Tibial nerve (tissue), 4 donors: Measurements from ENCODE around the gene SLC11A2. TPM values are rescaled to one million over a fixed set of nuclear protein-coding genes. Genes with fewer than 3 reads are reported as not detected.

ENCODE experiments used
- DNase-seq, 2 donors: peaks; one replicate each; pipeline ENCODE4 v3.0.0-alpha.2; 2019; ENCODE audit warnings: low spot score in 2 of 2
- H3K27ac ChIP-seq, 4 donors: fragments of 200-600 bp; sonication (generic) in 3 of 4; one replicate each; pipeline ENCODE4 v1.5.1; 2017 to 2019; ENCODE audit warnings: mild to moderate bottlenecking in 1 of 4
- H3K27me3 ChIP-seq, 2 donors: fragments of 200-600 bp; sonication (generic) in 1 of 2; one replicate each; pipeline versions ENCODE4 v1.5.1 to v1.6.0; 2017 to 2019
- H3K36me3 ChIP-seq, 3 donors: fragments of 200-600 bp; sonication (generic); one replicate each; pipeline ENCODE4 v1.5.1; 2018 to 2019
- H3K4me1 ChIP-seq, 4 donors: fragments of 200-600 bp; sonication (generic) in 3 of 4; one replicate each; pipeline ENCODE4 v1.5.1; 2017 to 2019
- H3K4me3 ChIP-seq, 4 donors: fragments of 200-600 bp; sonication (generic) in 3 of 4; one replicate each; pipeline ENCODE4 v1.5.1; 2017 to 2019; ENCODE audit warnings: mild to moderate bottlenecking in 1 of 4, moderate library complexity in 1 of 4
- H3K9me3 ChIP-seq, 4 donors: fragments of 200-600 bp; sonication (generic) in 3 of 4; one replicate each; pipeline ENCODE4 v1.5.1; 2017 to 2019
- EP300 ChIP-seq, 2 donors: sonication (generic); formaldehyde crosslinking; IDR thresholded peaks; one replicate each; pipeline ENCODE4 v1.6.1; 2017; ENCODE audit warnings: antibody characterized with exemption in 2 of 2, mild to moderate bottlenecking in 1 of 2
- POLR2A ChIP-seq, 2 donors: fragments of 450-650 bp; IDR thresholded peaks; one replicate each; pipeline ENCODE4 v1.6.1; 2017; ENCODE audit warnings: antibody characterized with exemption in 2 of 2, mild to moderate bottlenecking in 2 of 2, moderate library complexity in 2 of 2
- WGBS, 2 donors: methylation state at CpG; one replicate each; pipeline ENCODE4 v1.1.5; 2018; 5-methylcytosine and 5-hydroxymethylcytosine counted together
- total RNA-seq, 4 donors: library from RNA; depleted of rRNA; stranded (reverse); fragments of >200 nt; gene quantifications; one replicate each; pipeline ENCODE4 v1.1.0, GENCODE V29; 2016
- TF ChIP-seq, protein P1 (sequence below), 5 experiments: fragments of 200-600 bp in 3 of 5; fragments of 450-650 bp in 2 of 5; sonication (generic) in 3 of 5; IDR thresholded peaks; one replicate each; pipeline ENCODE4 v1.5.1; 2016 to 2019; ENCODE audit warnings: antibody characterized with exemption in 5 of 5, mild to moderate bottlenecking in 3 of 5, moderate library complexity in 2 of 5

SLC11A2 gene
- total RNA-seq, 4 donors from 2014 or later = 44.0 to 81.9 (median 51.2) TPM

DNA sequence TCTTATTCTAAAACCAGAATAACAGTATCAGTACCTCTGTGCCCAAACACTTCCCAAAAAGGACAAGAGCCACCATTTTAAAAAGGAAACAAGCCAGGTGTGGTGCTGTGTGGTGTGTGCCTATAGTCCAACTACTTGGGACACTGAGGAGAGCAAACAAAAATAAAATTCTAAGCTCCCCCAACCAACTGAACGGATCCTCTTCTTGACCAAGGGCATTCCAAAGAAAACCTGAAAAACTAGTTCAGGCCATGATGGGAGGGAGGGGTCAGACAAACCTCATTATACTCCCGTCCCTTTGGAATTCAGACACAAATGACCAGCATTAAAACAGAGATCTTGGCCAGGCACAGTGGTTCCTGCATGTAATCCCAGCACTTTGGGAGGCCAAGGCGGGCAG lies 20.5 kb downstream of the SLC11A2 start:
- peaks cover 0 to 21% (median 5%) of the 10 kb centered on the region in 4 donors for H3K4me1 ChIP-seq
- no peak for DNase-seq
- no peak overlapping the region for H3K27ac ChIP-seq
- H3K9me3 ChIP-seq = no peaks in the 10 kb centered on the region
- TF ChIP-seq, protein P1, sequence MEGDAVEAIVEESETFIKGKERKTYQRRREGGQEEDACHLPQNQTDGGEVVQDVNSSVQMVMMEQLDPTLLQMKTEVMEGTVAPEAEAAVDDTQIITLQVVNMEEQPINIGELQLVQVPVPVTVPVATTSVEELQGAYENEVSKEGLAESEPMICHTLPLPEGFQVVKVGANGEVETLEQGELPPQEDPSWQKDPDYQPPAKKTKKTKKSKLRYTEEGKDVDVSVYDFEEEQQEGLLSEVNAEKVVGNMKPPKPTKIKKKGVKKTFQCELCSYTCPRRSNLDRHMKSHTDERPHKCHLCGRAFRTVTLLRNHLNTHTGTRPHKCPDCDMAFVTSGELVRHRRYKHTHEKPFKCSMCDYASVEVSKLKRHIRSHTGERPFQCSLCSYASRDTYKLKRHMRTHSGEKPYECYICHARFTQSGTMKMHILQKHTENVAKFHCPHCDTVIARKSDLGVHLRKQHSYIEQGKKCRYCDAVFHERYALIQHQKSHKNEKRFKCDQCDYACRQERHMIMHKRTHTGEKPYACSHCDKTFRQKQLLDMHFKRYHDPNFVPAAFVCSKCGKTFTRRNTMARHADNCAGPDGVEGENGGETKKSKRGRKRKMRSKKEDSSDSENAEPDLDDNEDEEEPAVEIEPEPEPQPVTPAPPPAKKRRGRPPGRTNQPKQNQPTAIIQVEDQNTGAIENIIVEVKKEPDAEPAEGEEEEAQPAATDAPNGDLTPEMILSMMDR (IDR thresholded peaks at IDR 0.05) = no peak
- TF ChIP-seq POLR2A (IDR thresholded peaks at IDR 0.05) (no peak), EP300 (IDR thresholded peaks at IDR 0.05) (no peak)
- H3K36me3 ChIP-seq = peaks cover 0 to 66% (median 13%) of the 10 kb centered on the region in 3 donors
- no peak overlapping the region for H3K4me3 ChIP-seq
- no peaks in the 10 kb centered on the region for H3K27me3 ChIP-seq
- WGBS, 2 donors = 66 to 89% methylated on average over 3 of the region's 3 CpGs

DNA sequence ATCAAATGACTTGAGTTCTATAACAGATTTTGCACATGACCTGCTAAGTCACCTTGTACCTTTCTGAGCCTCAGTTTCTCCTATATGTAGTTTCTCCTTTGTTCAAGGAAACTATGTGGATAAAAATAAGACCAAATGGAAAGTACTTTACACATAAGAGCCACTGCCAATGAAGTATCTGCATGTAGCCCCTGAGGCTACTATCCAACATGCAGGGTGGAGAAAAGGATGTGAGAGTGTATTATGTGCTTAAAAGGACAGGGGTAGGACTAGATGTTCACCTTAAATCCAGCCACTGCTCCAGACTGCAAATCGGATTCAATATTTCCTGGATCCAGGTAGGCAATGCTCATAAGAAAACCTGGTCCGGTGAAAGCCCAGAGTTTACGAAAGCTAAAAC lies 21.2 kb downstream of the SLC11A2 start:
- peaks cover 0 to 72% (median 16%) of the 10 kb centered on the region in 3 donors for H3K36me3 ChIP-seq
- WGBS, 2 donors = 92 to 93% methylated on average over 3 of the region's 3 CpGs
- no peaks in the 10 kb centered on the region for H3K27me3 ChIP-seq

DNA sequence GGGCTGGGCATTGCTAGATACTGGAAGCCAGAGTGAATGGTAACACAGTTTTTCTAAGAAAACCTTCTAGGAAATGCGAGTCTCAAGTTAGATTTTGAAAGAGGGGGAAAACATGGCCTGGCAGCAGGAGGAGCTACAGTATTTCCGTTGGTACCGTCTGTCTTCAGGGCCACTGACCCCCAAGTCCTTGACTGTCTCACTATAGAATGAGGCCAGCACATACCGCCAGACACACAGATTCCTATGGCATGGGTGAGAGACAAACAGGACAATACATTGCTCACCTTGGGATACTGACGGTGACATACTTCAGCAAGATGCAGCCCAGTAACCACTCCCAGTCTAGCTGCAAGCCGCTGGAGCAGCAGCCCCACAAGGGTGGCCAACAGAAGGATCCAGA lies 21.7 kb downstream of the SLC11A2 start:
- H3K27me3 ChIP-seq = no peaks in the 10 kb centered on the region
- WGBS, 2 donors = 57 to 65% methylated on average over 6 of the region's 6 CpGs
- H3K36me3 ChIP-seq = peaks cover 0 to 77% (median 17%) of the 10 kb centered on the region in 3 donors

More for the DNA sequence above, 21.2 kb downstream of the SLC11A2 start:
- peaks cover 0 to 14% (median 5%) of the 10 kb centered on the region in 4 donors for H3K4me1 ChIP-seq
- TF ChIP-seq EP300 (IDR thresholded peaks at IDR 0.05) (no peak), POLR2A (IDR thresholded peaks at IDR 0.05) (no peak)
- TF ChIP-seq, protein P1 (IDR thresholded peaks at IDR 0.05) = no peak
- DNase-seq = no peak
- no peak overlapping the region for H3K27ac ChIP-seq
- H3K4me3 ChIP-seq = no peak overlapping the region
- H3K9me3 ChIP-seq = no peaks in the 10 kb centered on the region

DNA sequence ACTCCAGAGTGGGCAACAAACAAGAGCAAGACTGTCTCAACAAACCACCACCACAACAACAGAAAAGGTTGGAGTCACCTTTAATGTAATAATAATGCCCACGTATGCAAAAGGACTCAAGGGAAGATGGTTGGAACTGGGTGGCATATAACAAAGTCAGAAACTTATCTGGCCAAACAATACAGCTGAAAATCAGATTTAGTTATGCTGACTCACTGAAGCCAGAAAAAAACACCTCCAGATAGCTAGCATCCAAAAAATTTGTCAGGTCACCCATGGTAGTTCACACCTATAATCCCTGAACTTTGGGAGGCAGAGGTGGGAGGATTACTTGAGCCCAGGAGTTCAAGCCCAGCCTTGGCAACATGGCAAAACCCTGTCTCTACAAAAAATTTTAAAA lies 24.4 kb downstream of the SLC11A2 start:
- no peak for TF ChIP-seq POLR2A (IDR thresholded peaks at IDR 0.05)
- TF ChIP-seq, protein P1 (IDR thresholded peaks at IDR 0.05) = no peak
- TF ChIP-seq EP300 (IDR thresholded peaks at IDR 0.05) = no peak
- Histone ChIP-seq H3K36me3 (peaks cover 0 to 90% (median 19%) of the 10 kb centered on the region in 3 donors), H3K4me1 (no peaks in the 10 kb centered on the region), H3K27me3 (no peaks in the 10 kb centered on the region), H3K27ac (no peak overlapping the region), H3K9me3 (no peaks in the 10 kb centered on the region), H3K4me3 (no peak overlapping the region)
- 91 to 94% methylated on average over 1 of the region's 1 CpG for WGBS, 2 donors
- DNase-seq = no peak

More for the DNA sequence above, 21.7 kb downstream of the SLC11A2 start:
- Histone ChIP-seq H3K4me3 (no peak overlapping the region), H3K9me3 (no peaks in the 10 kb centered on the region), H3K4me1 (peaks cover 0 to 9% (median 3%) of the 10 kb centered on the region in 4 donors), H3K27ac (peak overlapping the region in 1 of 4 donors; percentile 0)
- TF ChIP-seq, protein P1 (IDR thresholded peaks at IDR 0.05) = no peak
- no peak for TF ChIP-seq EP300 (IDR thresholded peaks at IDR 0.05)
- TF ChIP-seq POLR2A (IDR thresholded peaks at IDR 0.05) = no peak
- no peak for DNase-seq

DNA sequence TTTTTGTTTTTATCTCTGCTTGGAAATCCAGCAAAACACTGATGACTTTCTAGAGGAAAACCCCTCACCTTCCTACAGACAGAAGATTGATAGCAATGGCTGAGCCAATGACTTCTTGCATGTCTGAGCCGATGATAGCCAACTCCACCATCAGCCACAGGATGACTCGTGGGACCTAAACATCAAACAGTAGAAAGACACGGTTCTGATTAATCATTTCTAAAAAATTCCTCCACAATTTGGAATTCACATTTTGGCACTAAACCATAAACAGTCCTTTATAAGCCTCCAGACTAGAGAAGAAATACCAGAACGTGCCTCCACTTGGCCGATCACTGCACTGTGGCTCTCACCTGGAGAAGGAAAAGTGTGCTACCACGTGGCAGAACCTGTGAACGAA lies 25.9 kb downstream of the SLC11A2 start:
- TF ChIP-seq EP300 (IDR thresholded peaks at IDR 0.05) (no peak), POLR2A (IDR thresholded peaks at IDR 0.05) (no peak)
- TF ChIP-seq, protein P1 (IDR thresholded peaks at IDR 0.05) = no peak
- no peak for DNase-seq
- no peaks in the 10 kb centered on the region for H3K27me3 ChIP-seq
- no peak overlapping the region for H3K27ac ChIP-seq
- no peaks in the 10 kb centered on the region for H3K9me3 ChIP-seq
- peaks cover 0 to 90% (median 17%) of the 10 kb centered on the region in 3 donors for H3K36me3 ChIP-seq
- WGBS, 2 donors = 78 to 81% methylated on average over 7 of the region's 7 CpGs
- no peak overlapping the region for H3K4me3 ChIP-seq
- no peaks in the 10 kb centered on the region for H3K4me1 ChIP-seq
